RCC 7860 (cell line): ENCODE data around the gene CDHR4.
A peak's percentile ranks its signal among the peaks of the same experiment; 100 is the strongest.
"Not testable (repeated sequence)": the region's sequence is repeated elsewhere in the genome, so short reads cannot be mapped to it uniquely, and the experiment has no call there.

ENCODE experiments used
- DNase-seq: peaks from one replicate; pipeline ENCODE4 v3.0.0-alpha.2; 2015; ENCODE audit warnings: low spot score
- FAIRE-seq: peaks from 2 replicates; lab custom pipeline; 2012; peaks lifted over from hg19 to GRCh38; lab: Jason Lieb, UNC

Gene CDHR4

DNA sequence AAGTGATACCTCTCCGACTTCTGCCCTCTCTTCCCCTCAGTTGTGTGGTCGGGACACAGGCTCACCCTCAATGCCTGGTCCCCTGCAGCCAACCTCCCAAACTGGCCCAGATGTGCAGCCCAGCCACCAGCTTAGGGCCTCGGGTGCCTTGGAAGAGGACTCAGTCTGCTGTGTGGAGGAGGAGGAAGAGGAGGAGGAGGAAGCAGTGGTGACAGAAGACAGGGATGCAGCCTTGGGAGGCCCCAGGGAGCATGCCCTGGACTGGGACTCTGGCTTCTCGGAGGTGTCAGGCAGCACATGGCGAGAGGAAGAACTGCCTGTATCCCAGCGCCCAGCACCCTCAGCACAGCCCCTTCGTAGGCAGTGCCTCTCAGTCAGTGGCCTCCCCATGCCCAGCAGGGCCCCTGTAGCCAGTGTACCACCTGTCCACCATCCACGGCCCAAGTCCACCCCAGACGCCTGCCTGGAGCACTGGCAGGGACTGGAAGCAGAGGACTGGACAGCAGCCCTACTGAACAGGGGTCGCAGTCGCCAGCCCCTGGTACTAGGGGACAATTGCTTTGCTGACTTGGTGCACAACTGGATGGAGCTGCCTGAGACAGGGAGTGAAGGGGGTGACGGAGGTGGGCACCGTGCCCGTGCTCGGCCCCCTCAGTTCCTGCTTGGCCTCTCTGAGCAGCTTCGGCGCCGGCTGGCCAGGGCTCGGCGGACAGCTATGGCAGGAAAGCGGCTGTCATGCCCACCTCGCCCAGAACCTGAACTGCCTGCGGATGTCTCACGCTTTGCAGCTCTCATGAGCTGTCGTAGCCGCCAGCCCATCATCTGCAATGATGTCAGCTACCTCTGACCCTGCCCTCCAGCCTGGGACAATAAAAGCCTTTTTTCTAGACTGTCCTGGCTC lies 4.7 kb upstream of the CDHR4 start:
- DNase-seq (no peak), FAIRE-seq (no peak)

DNA sequence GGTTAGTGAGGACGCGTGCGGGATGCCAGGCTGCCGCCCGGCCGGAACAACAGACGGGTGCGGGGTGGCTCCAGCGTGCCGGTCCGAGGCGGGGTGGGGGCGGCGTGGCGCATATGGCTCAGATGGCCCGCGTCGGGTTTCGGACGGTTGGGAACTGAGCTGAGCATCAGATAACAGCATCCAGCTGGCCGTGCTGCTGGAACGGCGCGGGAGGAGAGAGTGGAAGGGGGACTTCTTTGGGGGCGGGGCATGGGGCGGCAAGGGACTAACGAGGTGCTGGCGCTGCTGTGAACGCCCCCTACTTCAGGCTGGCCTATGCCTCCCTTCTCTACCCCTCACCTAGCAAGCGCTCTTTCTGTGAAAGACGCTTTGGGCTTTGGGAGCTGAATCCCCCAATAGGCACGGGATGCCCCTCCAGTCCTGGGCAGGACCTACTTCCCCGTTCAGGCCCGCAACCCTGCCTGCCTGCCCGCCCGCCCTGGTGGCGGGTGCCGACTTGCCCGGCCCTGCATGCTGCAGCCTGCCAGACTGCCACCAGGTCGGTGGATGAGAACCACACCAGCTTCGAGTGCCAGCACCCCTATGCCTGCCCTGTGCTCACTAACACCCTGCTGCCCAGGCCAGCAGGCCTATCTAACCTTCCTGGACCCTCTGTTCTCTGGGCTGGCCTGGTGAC lies 3.9 kb upstream of the CDHR4 start:
- DNase-seq (no peak), FAIRE-seq (no peak)

DNA sequence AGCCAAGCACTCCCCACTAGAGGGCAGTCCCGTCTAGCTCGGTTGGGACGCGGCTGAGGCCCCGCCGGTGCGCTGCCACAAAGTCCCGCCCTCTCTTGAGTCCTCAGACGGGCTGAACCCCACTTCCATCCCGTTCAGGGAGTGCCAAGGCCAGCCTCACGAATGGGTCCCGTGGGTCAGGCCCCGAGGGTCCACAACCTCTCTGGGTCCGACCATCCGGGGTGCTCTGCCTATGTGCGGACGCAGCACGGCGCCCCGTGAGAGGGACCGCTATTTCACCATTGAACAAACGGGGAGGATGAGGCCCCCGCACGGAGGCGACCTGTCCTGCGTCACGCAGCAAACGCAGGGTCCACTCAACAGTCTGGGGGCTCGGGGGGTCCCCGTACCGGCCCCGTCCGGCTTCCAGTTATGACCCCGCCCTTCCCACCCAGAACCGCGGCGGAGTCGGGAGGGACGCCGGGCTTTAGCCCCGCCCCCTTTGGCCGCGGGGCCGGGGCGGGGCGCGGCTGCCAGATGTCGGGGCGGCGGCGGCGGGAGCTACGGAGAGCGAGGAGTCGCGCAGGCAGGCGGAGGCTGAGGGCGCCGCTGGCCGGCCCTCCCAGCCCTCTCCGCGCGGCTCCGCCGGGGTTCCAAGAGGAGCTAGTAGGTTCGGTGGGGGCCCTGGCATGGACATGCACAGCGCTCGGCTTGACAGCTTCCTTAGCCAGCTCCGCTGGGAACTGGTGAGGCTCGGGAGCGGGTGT lies 3.2 kb upstream of the CDHR4 start, which contains the start of gene INKA1:
Gene INKA1 (plus strand): TSS at position 543 of the 746 bp plus-strand sequence. CDS start 132 bp downstream, at position 675.
- FAIRE-seq (no peak), DNase-seq (peak; percentile 52)

GRCh38 chr3:49801160-49801559 lies 1.5 kb upstream of the CDHR4 start:
- FAIRE-seq (no peak), DNase-seq (no peak)

- FAIRE-seq (no peak), DNase-seq (no peak)
Measured at GRCh38 chr3:49799105-49799504, 568 bp downstream of the CDHR4 start.

DNA sequence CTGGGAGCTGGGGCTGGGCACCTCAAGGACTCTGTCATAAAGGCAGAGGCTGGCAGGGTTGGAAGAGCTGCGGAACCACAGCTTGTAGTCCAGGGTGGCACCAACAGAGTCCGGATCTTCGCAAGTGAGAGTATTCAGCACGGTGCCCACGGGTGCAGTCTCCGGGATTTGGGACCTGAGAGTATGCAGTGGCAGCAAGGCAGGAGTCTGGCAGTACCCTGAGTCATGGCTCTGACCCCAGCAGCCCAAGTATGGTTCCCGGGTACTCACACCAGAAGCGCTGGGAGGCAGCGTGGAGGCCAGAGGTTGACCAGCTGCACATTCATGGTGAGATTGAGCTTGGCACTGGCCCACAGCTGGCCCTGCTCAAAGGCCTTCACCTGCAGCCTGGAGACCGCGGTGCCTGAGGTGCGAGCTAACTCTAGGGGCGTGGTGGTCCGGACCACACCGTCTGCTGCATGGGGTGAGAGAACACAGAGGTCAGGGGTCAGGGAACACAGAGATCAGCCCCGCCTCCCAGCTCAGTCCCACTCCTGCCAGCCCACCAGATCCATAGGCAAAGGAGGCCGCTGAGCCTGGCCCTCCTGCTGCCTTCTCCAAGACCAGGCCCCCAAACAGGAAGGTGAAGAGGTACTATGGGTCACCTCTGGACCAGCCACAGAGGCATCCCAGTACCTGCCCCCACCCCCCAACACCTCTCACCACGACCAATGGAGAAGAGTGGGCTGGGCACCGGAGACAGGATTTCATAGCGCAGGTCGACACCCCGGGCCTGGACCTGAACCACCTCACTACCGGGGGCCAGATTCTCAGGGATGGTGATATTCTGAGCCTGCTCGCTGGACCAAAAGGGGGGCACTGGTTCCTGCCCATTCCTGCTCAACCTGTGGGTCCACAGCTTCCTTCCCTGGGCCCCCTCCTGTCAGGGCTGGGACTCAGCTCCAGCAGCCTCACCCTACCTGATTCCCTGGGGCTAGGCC lies 4.5 kb downstream of the CDHR4 start:
- DNase-seq (no peak), FAIRE-seq (no peak)

DNA sequence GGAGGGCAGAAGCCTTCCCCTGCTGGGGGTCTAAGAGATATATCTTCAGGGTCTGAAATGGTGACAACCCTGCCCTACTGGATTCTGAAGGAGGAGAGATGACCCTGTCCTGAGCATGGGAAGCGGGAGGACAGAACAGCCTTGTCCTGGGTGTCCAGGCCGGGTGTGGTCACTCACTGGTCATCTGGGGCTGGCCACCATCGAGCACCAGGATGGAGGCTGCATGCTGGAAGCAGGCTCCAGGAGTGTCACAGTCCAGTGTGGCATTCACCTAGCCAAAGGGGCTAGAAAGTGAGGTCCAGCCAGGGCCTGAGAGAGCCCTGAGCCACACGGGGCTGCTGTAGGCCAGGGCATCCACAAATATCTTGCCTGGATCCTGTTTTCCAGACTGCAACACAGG lies 5.2 kb downstream of the CDHR4 start:
- DNase-seq (no peak), FAIRE-seq (no peak)

GRCh38 chr3:49793486-49794085 lies 6.1 kb downstream of the CDHR4 start:
- FAIRE-seq (no peak), DNase-seq (no peak)

DNA sequence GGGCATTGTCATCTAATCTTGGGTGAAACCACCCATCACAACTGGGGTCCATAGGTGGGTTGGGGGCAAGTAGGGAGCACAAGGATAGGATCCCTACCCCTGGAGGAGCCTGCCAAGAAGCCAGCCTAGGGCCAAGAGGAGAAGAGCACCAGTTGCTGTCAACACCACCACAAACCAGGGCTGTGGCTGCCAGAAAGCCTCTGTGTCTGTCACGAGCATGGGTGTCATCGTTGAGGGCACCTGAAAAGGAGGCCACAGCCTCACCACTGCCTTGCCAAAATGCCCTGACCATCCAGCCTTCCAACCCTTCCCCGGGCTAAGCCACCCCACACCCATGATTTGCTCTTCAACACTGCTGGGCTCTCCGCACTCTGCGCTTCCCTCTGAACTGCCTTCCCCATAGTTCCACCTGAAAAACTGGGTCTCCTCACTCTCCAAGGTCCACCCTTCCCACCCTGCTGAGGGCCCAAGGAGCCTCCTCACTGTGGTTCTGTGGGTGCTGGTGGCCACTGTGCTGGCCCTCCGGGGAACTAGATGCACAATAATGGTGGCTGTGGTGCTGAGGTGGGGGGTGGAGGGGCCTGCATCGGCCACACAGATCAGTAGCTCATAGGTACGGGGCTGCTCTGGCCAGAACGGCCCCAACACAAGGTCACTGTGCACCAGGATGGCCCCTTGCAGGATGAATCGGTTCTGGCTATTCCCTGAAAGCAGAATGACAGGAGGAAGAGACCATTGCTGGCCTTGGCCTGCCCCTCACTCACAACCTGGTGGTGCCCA lies 7.1 kb downstream of the CDHR4 start:
- DNase-seq, result no peak
- no peak for FAIRE-seq

- no peak for FAIRE-seq
- no peak for DNase-seq
Measured at GRCh38 chr3:49791571-49791970, 8.1 kb downstream of the CDHR4 start.

DNA sequence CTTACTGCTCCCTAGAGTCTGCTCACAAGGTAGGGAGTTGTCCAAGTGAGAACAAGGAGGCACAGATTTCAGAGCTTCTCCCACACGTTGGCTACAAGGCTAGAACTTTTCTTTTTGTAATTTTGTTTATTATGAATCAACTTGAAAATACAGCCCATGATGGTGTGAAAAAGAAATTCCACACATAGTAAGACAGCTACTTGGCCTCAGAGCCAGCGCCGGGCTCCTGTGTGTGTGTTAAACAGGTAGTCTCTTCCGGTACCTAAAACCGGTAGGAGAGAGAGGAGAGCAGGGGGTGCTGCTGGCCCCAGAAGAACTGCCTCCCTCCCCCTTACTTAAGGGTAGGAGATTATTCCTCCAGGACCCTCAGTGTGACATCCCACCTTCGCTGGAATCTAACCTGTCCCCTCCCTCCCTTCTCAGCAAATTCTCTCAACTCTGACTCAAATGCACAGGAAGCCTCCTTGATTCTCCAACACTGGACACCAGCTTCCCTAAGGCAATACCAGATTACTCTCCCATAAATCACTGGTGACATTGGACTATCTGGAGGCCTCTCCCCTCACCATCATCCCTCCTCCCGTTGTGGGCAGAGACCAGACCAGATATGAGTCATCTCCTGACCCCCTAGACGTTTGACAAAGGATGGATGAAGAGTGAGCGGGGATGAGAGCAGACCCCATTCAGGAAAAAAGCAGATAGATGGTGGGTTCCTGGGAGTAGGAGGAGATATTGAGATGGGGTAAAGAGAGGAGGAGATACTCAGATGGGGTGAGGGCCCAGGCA lies 8.9 kb downstream of the CDHR4 start:
- FAIRE-seq, result no peak
- no peak for DNase-seq

- FAIRE-seq, result no peak
- DNase-seq, result no peak
Measured at GRCh38 chr3:49788056-49788455, 11.6 kb downstream of the CDHR4 start.

GRCh38 chr3:49787536-49787935 lies 12.1 kb downstream of the CDHR4 start:
- FAIRE-seq, result no peak
- no peak for DNase-seq

- no peak for FAIRE-seq
- DNase-seq, result no peak
Measured at GRCh38 chr3:49787182-49787464, 12.6 kb downstream of the CDHR4 start.

DNA sequence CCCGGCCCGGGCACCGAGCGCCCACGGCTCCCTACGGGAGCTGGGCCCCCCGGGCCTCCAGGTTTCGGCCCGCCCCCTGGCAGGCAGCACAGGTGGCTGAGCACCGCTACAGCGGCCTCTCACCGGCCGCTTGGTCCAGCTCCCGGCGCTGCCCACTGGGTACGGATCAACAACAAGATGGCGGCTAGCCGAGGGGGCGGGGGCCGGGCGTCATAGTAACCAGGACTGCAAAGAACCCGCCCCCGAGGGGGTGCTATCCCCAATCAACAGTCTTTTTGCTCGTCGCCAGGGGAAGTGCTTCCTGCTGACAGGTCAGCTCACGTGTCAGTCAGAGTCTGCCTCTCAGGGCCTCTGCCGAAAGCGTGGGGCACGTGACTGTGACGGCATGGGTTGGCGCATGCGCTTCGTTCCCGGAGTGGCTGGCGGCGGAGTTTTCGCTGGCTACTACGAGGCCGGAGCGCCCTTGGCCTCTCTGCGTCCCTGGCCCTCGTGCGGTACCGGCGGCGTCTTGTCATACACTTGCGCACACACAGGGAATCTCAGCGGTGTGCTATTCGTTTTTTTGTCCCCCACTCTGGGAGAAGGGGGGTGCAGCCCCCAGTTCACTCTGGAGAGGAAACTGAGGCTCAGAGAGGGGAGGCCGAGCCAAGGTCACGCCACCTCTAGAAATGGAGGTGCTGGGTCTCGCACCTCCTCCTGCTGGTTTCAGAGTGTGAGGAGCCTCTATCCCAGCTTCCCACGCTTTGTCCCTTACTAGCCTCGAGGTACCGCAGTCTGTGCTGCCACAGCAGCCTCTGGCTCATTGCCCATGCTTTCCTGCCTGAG lies 13.1 kb downstream of the CDHR4 start, which contains the start of gene IP6K1:
Gene IP6K1 (minus strand): TSS at position 186 of the 825 bp plus-strand sequence. CDS start 38,502 bp downstream, outside the sequence.
- FAIRE-seq, result peak; percentile 87
- DNase-seq, result peak; percentile 99

- FAIRE-seq (no peak), DNase-seq (no peak)
Measured at GRCh38 chr3:49785565-49786356, 13.9 kb downstream of the CDHR4 start.

GRCh38 chr3:49782277-49782676 lies 17.4 kb downstream of the CDHR4 start:
- not testable (repeated sequence) for DNase-seq, FAIRE-seq
